HepG2 (cell line): ENCODE results near the gene TOR2A. TPM values are rescaled to one million over a fixed set of nuclear protein-coding genes. Genes with fewer than 3 reads are reported as not detected.

ENCODE experiments used
- ADNP ChIP-seq: sonication (generic); formaldehyde crosslinking; IDR thresholded peaks from 2 replicates; pipeline ENCODE4 v1.4.0; 2020; ENCODE audit warnings: missing genetic modification reagents
- BRD4 ChIP-seq: sonication (generic); formaldehyde crosslinking; IDR thresholded peaks from 2 replicates; pipeline ENCODE4 v1.4.0; 2020; ENCODE audit warnings: missing genetic modification reagents
- CREBL2 ChIP-seq: sonication (generic); formaldehyde crosslinking; IDR thresholded peaks from 2 replicates; pipeline ENCODE4 v1.8.1; 2023; ENCODE audit warnings: missing genetic modification reagents, mild to moderate bottlenecking, borderline replicate concordance
- ETS1 ChIP-seq: sonication (generic); formaldehyde crosslinking; IDR thresholded peaks from 2 replicates; pipeline ENCODE4 v1.4.0; 2020; ENCODE audit warnings: missing genetic modification reagents
- FOXO1 ChIP-seq: sonication (generic); formaldehyde crosslinking; IDR thresholded peaks from 2 replicates; pipeline ENCODE4 v1.4.0; 2020; ENCODE audit warnings: missing genetic modification reagents
- MIER3 ChIP-seq: IDR thresholded peaks from 2 replicates; pipeline ENCODE4 v1.6.1; 2016; ENCODE audit warnings: missing compliant biosample characterization, borderline replicate concordance
- NAIF1 ChIP-seq: sonication (generic); formaldehyde crosslinking; IDR thresholded peaks from 2 replicates; pipeline ENCODE4 v1.5.0; 2020; ENCODE audit warnings: mild to moderate bottlenecking, missing genetic modification reagents, borderline replicate concordance
- NFAT5 ChIP-seq: sonication (generic); formaldehyde crosslinking; IDR thresholded peaks from 2 replicates; pipeline ENCODE4 v1.4.0; 2020; ENCODE audit warnings: missing genetic modification reagents
- RBFOX2 ChIP-seq: fragments of 200-400 bp; formaldehyde crosslinking; IDR thresholded peaks from 2 replicates; pipeline ENCODE4 v1.6.1; 2017; ENCODE audit warnings: low read depth, mild to moderate bottlenecking, low read length
- TBP ChIP-seq: sonication (generic); formaldehyde crosslinking; IDR thresholded peaks from 2 replicates; pipeline ENCODE4 v1.5.0; 2020; ENCODE audit warnings: missing genetic modification reagents
- THAP7 ChIP-seq: sonication (generic); formaldehyde crosslinking; IDR thresholded peaks from 2 replicates; pipeline ENCODE4 v1.8.1; 2023; ENCODE audit warnings: mild to moderate bottlenecking, missing genetic modification reagents
- ZNF180 ChIP-seq: sonication (generic); formaldehyde crosslinking; IDR thresholded peaks from 2 replicates; pipeline ENCODE4 v1.4.0; 2020; ENCODE audit warnings: low read depth, missing genetic modification reagents, borderline replicate concordance
- ZNF292 ChIP-seq: sonication (generic); formaldehyde crosslinking; IDR thresholded peaks from 2 replicates; pipeline ENCODE4 v1.8.1; 2022; ENCODE audit warnings: mild to moderate bottlenecking, low read depth, missing genetic modification reagents, borderline replicate concordance
- ZNF296 ChIP-seq: sonication (generic); formaldehyde crosslinking; conservative IDR thresholded peaks from 2 replicates; pipeline ENCODE4 v1.5.0; 2020; ENCODE audit warnings: mild to moderate bottlenecking, missing genetic modification reagents
- ZNF672 ChIP-seq: sonication (generic); formaldehyde crosslinking; IDR thresholded peaks from 2 replicates; pipeline ENCODE4 v1.8.1; 2022; ENCODE audit warnings: missing genetic modification reagents
- ZNF788 ChIP-seq: sonication (generic); formaldehyde crosslinking; IDR thresholded peaks from 2 replicates; pipeline ENCODE4 v1.5.0; 2020; ENCODE audit warnings: mild to moderate bottlenecking, missing genetic modification reagents, borderline replicate concordance
- ZSCAN12 ChIP-seq: sonication (generic); formaldehyde crosslinking; IDR thresholded peaks from 2 replicates; pipeline ENCODE4 v1.9.0; 2021; ENCODE audit warnings: mild to moderate bottlenecking, missing genetic modification reagents
- polyA plus RNA-seq, 8 experiments: library from polyadenylated mRNA; depleted of rRNA in 3 of 8; stranded (reverse) in 7 of 8; unstranded in 1 of 8; fragments of >200 nt; fragmentation: Illumina TruSeq in 4 of 8; extraction: Trizol in 4 of 8; gene quantifications; 2 replicates each; pipeline versions ENCODE4 v1.2.1 to v1.2.3, GENCODE V29; 2011 to 2016; ENCODE audit warnings: low read depth in 4 of 8, missing spikeins in 1 of 8, mixed read lengths in 1 of 8; ENCODE audit not compliant: insufficient read depth in 1 of 8
- total RNA-seq, 5 experiments: library from RNA; depleted of rRNA; stranded (reverse); fragments of >200 nt; fragmentation: Illumina TruSeq; extraction: Trizol; gene quantifications; 2 replicates each; pipeline ENCODE4 v1.2.3, GENCODE V29; 2016; ENCODE audit warnings: low read depth in 1 of 5
- TF ChIP-seq, protein P1 (sequence below): sonication (generic); formaldehyde crosslinking; IDR thresholded peaks from 2 replicates; pipeline ENCODE4 v1.8.1; 2023; ENCODE audit warnings: missing genetic modification reagents, inconsistent platforms, borderline replicate concordance

Gene TOR2A
- total and polyA plus RNA-seq, 2 of the 13 experiments (the other 11 are each of a cell fraction or from before 2014, with no cell fraction given) = 3.5 to 7.2 TPM

DNA sequence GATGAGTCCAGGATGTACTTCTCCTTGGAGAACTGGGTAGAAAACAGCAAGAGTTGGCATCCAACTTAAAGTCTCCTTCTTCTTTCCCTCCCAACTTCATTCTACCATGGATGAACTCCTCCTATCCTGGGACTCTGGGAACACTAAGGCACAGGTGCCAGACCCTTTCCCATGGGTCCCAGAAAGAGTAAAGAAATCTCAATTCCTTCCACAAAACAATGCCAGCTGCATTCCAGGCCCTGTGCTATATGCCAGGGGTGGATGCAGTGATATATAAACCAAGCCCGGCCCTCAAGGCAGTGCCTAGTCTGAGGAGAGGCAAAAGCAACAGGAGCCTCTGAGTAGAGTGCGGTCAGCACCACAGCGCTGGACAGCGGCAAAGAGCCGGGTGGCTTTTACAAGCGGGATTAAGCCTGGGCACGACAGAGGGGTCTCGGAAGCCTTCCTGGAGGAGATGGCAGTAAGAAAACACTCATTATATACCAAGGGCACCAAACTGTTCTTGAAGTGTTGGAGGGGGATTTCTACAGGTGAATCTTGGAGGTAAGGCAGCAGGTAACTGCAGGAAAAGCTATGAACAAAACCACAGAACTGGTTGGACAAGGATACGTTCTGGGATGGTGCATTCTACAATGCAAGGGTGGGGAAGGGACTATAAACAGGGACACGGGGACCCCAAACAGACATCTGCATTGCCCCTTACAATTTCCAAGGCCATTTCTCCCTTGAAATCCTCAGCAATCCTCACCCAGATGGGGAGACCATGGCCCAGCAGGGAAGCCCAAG is 16.4 kb upstream of the TOR2A start (continued):
- TF ChIP-seq ZNF672 (CRISPR knock-in tag) = no peak
- 0 out of 2 replicates have a peak, but pooled peaks have one; percentile 83 for TF ChIP-seq ZSCAN12 (CRISPR knock-in tag)
- TF ChIP-seq TBP = no peak
- TF ChIP-seq FOXO1 (CRISPR knock-in tag) = no peak
- TF ChIP-seq RBFOX2 = no peak
- TF ChIP-seq ETS1 (CRISPR knock-in tag) = no peak
- TF ChIP-seq CREBL2 (CRISPR knock-in tag) = no peak
- TF ChIP-seq NAIF1 (CRISPR knock-in tag) = no peak
- TF ChIP-seq ZNF292 (CRISPR knock-in tag) = no peak
- no peak for TF ChIP-seq ZNF788
- no peak for TF ChIP-seq ZNF180 (CRISPR knock-in tag)
- TF ChIP-seq, protein P1, sequence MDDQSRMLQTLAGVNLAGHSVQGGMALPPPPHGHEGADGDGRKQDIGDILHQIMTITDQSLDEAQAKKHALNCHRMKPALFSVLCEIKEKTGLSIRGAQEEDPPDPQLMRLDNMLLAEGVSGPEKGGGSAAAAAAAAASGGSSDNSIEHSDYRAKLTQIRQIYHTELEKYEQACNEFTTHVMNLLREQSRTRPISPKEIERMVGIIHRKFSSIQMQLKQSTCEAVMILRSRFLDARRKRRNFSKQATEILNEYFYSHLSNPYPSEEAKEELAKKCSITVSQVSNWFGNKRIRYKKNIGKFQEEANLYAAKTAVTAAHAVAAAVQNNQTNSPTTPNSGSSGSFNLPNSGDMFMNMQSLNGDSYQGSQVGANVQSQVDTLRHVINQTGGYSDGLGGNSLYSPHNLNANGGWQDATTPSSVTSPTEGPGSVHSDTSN = 0 out of 2 replicates have a peak, but pooled peaks have one; percentile 27
- no peak for TF ChIP-seq ADNP (CRISPR knock-in tag)
- no peak for TF ChIP-seq MIER3 (CRISPR knock-in tag)
- TF ChIP-seq THAP7 (CRISPR knock-in tag) = no peak
- TF ChIP-seq BRD4 (CRISPR knock-in tag) = no peak
- no peak for TF ChIP-seq ZNF296 (CRISPR knock-in tag)
- TF ChIP-seq NFAT5 (CRISPR knock-in tag) = 0 out of 2 replicates have a peak, but pooled peaks have one; percentile 46
